ENCODE results near the gene TBC1D2. TPM values are rescaled to one million over a fixed set of nuclear protein-coding genes. Genes with fewer than 3 reads are reported as not detected.

TBC1D2 gene
- total RNA-seq, 2 donors from 2014 or later, result 3.6 to 3.9 TPM

DNA sequence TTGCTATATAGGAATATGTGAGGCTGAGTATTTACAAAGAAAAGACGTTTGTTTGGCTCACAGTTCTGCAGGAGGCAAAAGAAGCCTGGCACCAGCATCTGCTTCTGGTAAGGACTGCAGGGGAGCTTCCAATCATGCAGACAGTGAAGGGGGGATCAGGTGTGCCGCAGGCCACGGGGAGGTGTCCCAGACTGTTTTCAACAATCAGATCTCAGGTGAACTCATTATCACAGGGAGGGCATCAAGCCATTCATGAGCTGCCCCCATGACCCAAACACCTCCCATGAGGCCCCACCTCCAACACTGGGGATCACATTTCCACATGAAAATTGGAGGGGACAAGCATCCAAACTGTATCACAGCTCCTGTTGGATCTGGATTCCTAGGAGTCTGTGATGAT is 106.0 kb downstream of the TBC1D2 start:
- Mint-ChIP-seq H3K36me3 (no peaks in the 10 kb centered on the region), H3K9me3 (no peaks in the 10 kb centered on the region), H3K27ac (no peak overlapping the region)
- DNase-seq (ENCODE audit: low spot score in 2 of 2), result no peak
- ATAC-seq, result no peak

Other genes with a start within 250 kb of the TBC1D2 start
- 10 to 100 TPM; 55.9 to 60.0 TPM for gene NANS, start 198.9 kb downstream of the TBC1D2 start, total RNA-seq
- 10 to 100 TPM; 37.3 to 59.3 TPM for gene TRIM14, start 136.4 kb downstream of the TBC1D2 start, total RNA-seq
- 10 to 100 TPM in 1 of 2 donors, 1 to 10 TPM in 1; 6.8 to 11.8 TPM for gene CORO2A, start 63.0 kb downstream of the TBC1D2 start, total RNA-seq

Data from activated naive CD4-positive, alpha-beta T cell treated with anti-CD3 and anti-CD28 coated beads, Interleukin-2, amount 50 U/mL, for 72 hours (primary cell).